SU-DHL-6 (cell line): Measurements from ENCODE around the gene OBSCN.

Source experiments
- CTCF ChIP-seq: fragments of 200-600 bp; sonication (generic); IDR thresholded peaks from one replicate; pipeline ENCODE4 v1.5.1; 2017; ENCODE audit warnings: antibody characterized with exemption, mild to moderate bottlenecking, low read length, moderate library complexity; ENCODE audit not compliant: insufficient read depth, poor library complexity, severe bottlenecking
- EZH2phosphoT487 ChIP-seq: fragments of 200-600 bp; sonication (generic), shearing (Covaris generic); conservative IDR thresholded peaks from 2 replicates; pipeline ENCODE4 v1.6.1; 2018; ENCODE audit warnings: mild to moderate bottlenecking, antibody characterized with exemption, low read length, moderate library complexity, mixed read lengths

GRCh38 chr1:228394571-228395394 lies 186.9 kb downstream of the OBSCN start:
- TF ChIP-seq CTCF (no peak), EZH2phosphoT487 (no peak)
